HG03108 (cell line): ENCODE measurements around the gene ADRA1B.
"Not testable (repeated sequence)": the region's sequence is repeated elsewhere in the genome, so short reads cannot be mapped to it uniquely, and the experiment has no call there.

ENCODE experiments used
- ATAC-seq: cut with Tn5 transposase; IDR thresholded peaks from one replicate; pipeline ENCODE4 v1.9.1; 2021; ENCODE audit warnings: moderate library complexity; ENCODE audit not compliant: unreplicated experiment

ADRA1B gene

DNA sequence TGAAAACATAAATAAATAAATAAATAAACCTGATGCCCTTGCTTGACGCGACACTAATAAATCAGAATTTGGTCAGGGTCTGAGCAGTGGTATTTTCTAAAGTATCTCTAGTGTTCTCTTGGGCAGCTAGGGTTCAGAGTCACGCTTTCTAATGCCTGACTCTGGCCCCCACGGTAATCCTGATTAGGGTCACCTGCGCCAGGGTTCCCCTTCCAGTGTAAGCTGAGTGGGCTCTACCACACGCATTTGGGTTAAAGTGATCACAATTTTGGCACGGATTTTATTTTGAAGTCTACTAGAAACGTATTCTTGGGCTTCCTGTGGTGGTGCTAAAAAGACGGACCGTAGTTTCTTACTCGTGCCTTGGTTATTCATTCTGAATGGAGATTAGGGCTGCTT, 93.3 kb downstream of the ADRA1B start:
- no peak for ATAC-seq

DNA sequence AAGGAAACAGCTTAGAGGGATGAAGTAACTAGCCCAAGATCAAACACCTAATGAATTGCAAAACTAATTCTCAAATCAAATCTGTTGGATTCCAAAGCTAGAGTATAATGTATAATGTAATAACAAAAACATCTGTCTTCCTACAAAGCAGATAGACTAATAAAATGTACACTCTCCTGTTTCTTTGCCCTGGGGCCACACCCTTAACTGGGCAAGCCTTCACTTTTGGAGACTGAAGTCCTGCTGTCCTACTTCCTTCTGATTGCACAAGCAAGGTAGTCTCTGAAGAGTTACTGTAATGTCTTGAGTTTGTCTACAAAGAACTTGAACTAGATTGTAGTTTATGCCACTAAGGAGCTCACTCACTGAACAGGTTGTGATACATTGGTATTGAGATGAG, 95.2 kb downstream of the ADRA1B start:
- no peak for ATAC-seq

DNA sequence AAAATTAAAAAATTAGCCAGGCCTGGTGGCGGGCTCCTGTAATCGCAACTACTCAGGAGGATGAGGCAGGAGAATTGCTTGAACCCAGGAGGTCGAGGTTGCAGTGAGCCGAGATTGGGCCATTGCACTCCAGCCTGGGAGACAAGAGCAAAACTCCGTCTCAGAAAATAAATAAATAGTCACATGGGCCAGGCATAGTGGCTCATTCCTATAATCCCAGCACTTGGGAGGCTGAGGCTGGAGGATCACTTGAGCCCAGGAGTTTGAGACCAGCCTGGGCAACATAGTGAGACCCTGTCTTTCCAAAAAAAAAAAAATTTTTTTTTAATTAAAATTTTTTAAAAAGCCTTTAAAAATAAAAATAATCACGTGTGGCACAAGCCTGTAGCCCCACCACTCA, 97.9 kb downstream of the ADRA1B start:
- ATAC-seq, result not testable (repeated sequence)

DNA sequence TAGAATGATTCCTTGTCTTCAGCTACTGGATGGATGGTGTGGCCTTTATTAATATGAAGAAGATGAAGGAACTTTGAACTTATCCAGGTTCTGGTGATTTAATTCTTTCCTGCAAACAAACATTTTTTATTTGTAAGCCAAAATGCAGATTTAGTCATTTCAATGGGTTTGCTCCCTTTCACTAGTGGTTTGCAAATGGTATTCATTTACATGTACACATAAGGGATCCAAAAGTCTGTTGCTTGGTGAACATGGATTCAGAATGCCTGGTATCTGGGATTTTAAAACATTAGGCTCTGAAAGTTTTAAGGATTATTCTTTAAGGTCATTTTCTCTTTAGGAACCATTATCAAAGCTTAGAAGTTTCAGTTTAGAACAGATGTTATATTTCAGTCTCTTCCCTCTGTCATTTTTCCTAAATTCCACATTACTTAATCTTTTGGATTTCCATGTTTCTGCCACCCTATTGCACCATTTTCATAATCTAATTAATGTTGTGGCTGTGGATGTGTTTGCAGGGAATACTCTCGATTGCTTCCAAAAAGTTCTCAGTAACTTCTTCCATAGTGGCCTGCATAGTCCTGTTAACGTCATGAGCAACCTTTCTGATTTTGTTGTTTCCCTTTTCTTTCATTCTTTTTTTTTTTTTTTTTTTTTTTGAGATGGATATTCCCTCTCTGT, 102.8 kb downstream of the ADRA1B start:
- no peak for ATAC-seq

DNA sequence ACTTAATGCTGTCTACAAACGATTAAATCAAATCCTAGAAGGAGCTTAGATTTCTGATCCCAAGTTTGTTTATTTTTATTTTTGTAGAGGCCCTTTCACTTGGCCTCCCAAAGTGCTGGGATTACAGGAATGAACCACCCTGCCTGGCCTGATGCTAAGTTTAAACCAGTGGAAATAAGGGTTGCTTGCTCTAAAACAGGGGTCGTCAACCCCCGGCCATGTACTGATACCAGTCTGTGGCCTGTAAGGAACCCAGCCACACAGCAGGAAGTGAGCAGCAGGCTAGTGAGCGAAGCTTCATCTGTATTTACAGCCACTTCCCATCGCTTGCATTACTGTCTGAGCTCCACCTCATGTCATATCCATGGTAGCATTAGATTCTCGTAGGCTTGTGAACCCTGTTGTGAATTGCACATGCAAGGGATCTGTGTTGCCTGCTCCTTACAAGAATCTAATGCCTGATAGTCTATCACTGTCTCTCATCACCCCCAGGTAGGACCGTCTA, 104.0 kb downstream of the ADRA1B start:
- no peak for ATAC-seq

DNA sequence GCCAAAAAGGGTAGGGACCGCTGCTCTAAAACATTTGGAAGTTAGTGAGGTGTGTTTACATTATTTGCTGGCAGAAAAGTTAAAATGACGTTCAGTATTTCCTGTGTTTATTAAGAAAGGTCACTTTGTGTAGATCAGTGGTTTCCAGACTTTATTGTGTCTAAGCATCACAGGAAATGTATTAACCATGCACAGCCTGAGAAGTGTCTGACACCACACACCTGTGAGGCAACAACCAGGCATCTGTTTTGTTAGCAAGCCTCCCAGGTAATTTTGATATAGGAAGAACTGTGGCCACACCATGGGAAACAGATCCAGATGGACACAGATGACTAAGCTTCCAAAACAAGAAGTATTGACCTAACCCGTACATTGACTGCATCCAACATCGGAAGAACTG, 104.7 kb downstream of the ADRA1B start:
- ATAC-seq, result no peak

DNA sequence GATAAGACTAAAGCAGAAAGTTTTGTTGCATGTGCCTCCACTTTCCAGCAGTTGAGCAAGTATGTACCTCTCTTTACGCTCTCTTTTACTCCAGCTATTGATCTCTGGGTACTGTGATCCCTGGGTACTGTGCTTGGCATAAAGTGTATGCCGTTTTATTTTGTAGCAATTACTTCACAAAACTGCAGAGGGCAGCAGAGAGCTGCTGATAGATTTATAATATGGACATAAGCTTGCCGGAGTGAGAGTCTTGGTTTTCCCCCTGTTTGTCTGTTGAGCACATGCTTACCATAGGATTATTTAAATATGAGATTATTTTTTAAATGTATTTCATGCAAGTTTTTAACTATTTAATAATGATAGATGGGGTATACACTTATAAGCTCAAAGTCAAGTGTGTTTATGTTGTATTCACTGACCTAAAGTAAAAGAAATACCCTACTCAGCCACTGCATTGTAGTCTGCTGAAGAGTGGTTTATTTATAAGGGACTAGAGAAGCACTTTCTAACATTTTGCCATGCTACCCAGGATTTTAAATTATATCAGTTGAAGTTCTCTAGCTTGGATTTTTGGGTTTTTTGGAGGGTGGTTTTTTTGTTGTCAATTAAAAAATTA, 105.7 kb downstream of the ADRA1B start:
- ATAC-seq, result peak; percentile 83
